MCF 10A (cell line): ENCODE data around the gene CCNB2. TPM values are rescaled to one million over a fixed set of nuclear protein-coding genes. Genes with fewer than 3 reads are reported as not detected.
"Not testable (repeated sequence)": the region's sequence is repeated elsewhere in the genome, so short reads cannot be mapped to it uniquely, and the experiment has no call there.

Source experiments
- BruUV-seq: library from RNA; stranded (reverse); fragments of 400-500 nt; replicated peaks from 2 replicates; lab custom pipeline; 2021; lab: Mats Ljungman, UMichigan
- CTCF ChIA-PET: fragments of 300-600 bp; sonication (Branson Sonifier 250); formaldehyde crosslinking; extraction: SDS; loops from one replicate; lab custom pipeline; 2021; ENCODE audit warnings: antibody characterized with exemption, inconsistent platforms; lab: Yijun Ruan, JAX
- POLR2A ChIA-PET: fragments of 300-600, 350-650 bp; sonication (Branson Sonifier 250); formaldehyde crosslinking; extraction: SDS; loops from one replicate; lab custom pipeline; 2020; ENCODE audit warnings: antibody characterized with exemption, inconsistent platforms; lab: Yijun Ruan, JAX
- DNase-seq: peaks from one replicate; pipeline ENCODE4 v3.0.0-alpha.2; 2018; ENCODE audit not compliant: unreplicated experiment
- H3K27ac Mint-ChIP-seq: one replicate; pipeline ENCODE4 v1.8.0; 2022; ENCODE audit warnings: mild to moderate bottlenecking, low read depth, mixed read lengths; ENCODE audit not compliant: unreplicated experiment
- H3K27me3 Mint-ChIP-seq: one replicate; pipeline ENCODE4 v1.8.0; 2022; ENCODE audit warnings: mixed read lengths; ENCODE audit not compliant: insufficient read depth, unreplicated experiment
- H3K36me3 Mint-ChIP-seq: one replicate; pipeline ENCODE4 v1.8.0; 2022; ENCODE audit warnings: mild to moderate bottlenecking, moderate library complexity, mixed read lengths; ENCODE audit not compliant: insufficient read depth, unreplicated experiment
- H3K4me1 Mint-ChIP-seq: one replicate; pipeline ENCODE4 v1.8.0; 2022; ENCODE audit warnings: mixed read lengths; ENCODE audit not compliant: insufficient read depth, unreplicated experiment
- H3K4me3 Mint-ChIP-seq: one replicate; pipeline ENCODE4 v1.8.0; 2022; ENCODE audit warnings: mild to moderate bottlenecking, moderate library complexity, mixed read lengths; ENCODE audit not compliant: unreplicated experiment
- H3K9me3 Mint-ChIP-seq: one replicate; pipeline ENCODE4 v1.8.0; 2022; ENCODE audit warnings: mixed read lengths; ENCODE audit not compliant: unreplicated experiment
- CTCF ChIP-seq: fragments of 200-600 bp; IDR thresholded peaks from one replicate; pipeline ENCODE4 v1.8.0; 2022; ENCODE audit warnings: antibody characterized with exemption, mild to moderate bottlenecking; ENCODE audit not compliant: unreplicated experiment
- intact Hi-C: fragments of 100-400 bp; cut with micrococcal nuclease; formaldehyde crosslinking; loops from 2 replicates; pipeline ENCODE4 v1.14.1; 2022
- total RNA-seq: library from RNA; stranded (reverse); gene quantifications from 2 replicates; pipeline ENCODE4 v1.2.3, GENCODE V29; 2022

CCNB2 gene
- total RNA-seq, 1 experiment from 2014 or later: 54.1 TPM

GRCh38 chr15:59160880-59161593 is 56.1 kb downstream of the CCNB2 start:
- DNase-seq: peak; percentile 46
- Mint-ChIP-seq H3K4me1 (peaks cover 14% of the 10 kb centered on the region), H3K27ac (peak overlapping the region; percentile 46), H3K4me3 (no peak overlapping the region), H3K36me3 (peaks cover 26% of the 10 kb centered on the region), H3K9me3 (no peaks in the 10 kb centered on the region), H3K27me3 (no peaks in the 10 kb centered on the region)
- CTCF ChIA-PET: interaction anchor here (0.9 to 2.0 kb wide), 3 partner anchors 9 to 54 kb away, joined by 3 to 6 read pairs (median 6); no protein-coding TSS in a partner anchor
- POLR2A ChIA-PET: interaction anchor here (1.1 kb wide), 1 partner anchor 212 kb away, joined by 3 read pairs; the partner anchor contains the start of gene MYO1E
- BruUV-seq: no TSS peak
- intact Hi-C loops: loop anchor here (1.0 kb wide), 1 partner anchor 332 kb away; no protein-coding TSS in a partner anchor
- TF ChIP-seq CTCF: peak; percentile 45

GRCh38 chr15:59162080-59162479 is 57.1 kb downstream of the CCNB2 start:
- H3K36me3 Mint-ChIP-seq: peaks cover 26% of the 10 kb centered on the region
- peaks cover 23% of the 10 kb centered on the region for H3K4me1 Mint-ChIP-seq
- H3K9me3 Mint-ChIP-seq, DNase-seq, intact Hi-C loops, BruUV-seq, H3K4me3 Mint-ChIP-seq, H3K27me3 Mint-ChIP-seq, H3K27ac Mint-ChIP-seq: not testable (repeated sequence)
- ChIA-PET CTCF (interaction anchor here (0.7 to 2.0 kb wide), 4 partner anchors 8 to 65 kb away, joined by 3 to 6 read pairs (median 4); no protein-coding TSS in a partner anchor), POLR2A (interaction anchor here (1.1 kb wide), 1 partner anchor 211 kb away, joined by 3 read pairs; the partner anchor contains the start of gene MYO1E)

GRCh38 chr15:59165726-59166125 is 60.8 kb downstream of the CCNB2 start:
- Mint-ChIP-seq H3K36me3 (peaks cover 11% of the 10 kb centered on the region), H3K27me3 (no peaks in the 10 kb centered on the region), H3K27ac (peak overlapping the region; percentile 99), H3K4me1 (peaks cover 46% of the 10 kb centered on the region), H3K4me3 (no peak overlapping the region), H3K9me3 (no peaks in the 10 kb centered on the region)
- intact Hi-C loops: no loop called here
- CTCF ChIA-PET: interaction anchor here (0.7 to 2.3 kb wide), 6 partner anchors 9 to 335 kb away, joined by 3 to 11 read pairs (median 4); no protein-coding TSS in a partner anchor
- DNase-seq: peak; percentile 85
- POLR2A ChIA-PET: interaction anchor here (0.6 to 7.1 kb wide), 30 partner anchors 9 to 1220 kb away, joined by 3 to 76 read pairs (median 4); partner anchors contain the start of genes GTF2A2, MINDY2, MYO1E and RNF111
- no TSS peak for BruUV-seq
- TF ChIP-seq CTCF: no peak

GRCh38 chr15:59166166-59166565 is 61.2 kb downstream of the CCNB2 start:
- intact Hi-C loops: no loop called here
- TF ChIP-seq CTCF: no peak
- ChIA-PET POLR2A (interaction anchor here (0.7 to 7.1 kb wide), 31 partner anchors 9 to 950 kb away, joined by 3 to 76 read pairs (median 4); partner anchors contain the start of genes GTF2A2, MINDY2, MYO1E and RNF111), CTCF (interaction anchor here (0.6 to 2.3 kb wide), 9 partner anchors 8 to 335 kb away, joined by 3 to 11 read pairs (median 3); no protein-coding TSS in a partner anchor)
- peak overlapping the region; percentile 43 for H3K4me3 Mint-ChIP-seq
- no peaks in the 10 kb centered on the region for H3K27me3 Mint-ChIP-seq
- H3K27ac Mint-ChIP-seq: peak overlapping the region; percentile 99
- DNase-seq: peak; percentile 53
- BruUV-seq: TSS peak; percentile 32
- peaks cover 51% of the 10 kb centered on the region for H3K4me1 Mint-ChIP-seq
- H3K9me3 Mint-ChIP-seq: no peaks in the 10 kb centered on the region
- H3K36me3 Mint-ChIP-seq: peaks cover 11% of the 10 kb centered on the region
